Measurements from ENCODE around the gene IL34. TPM values are rescaled to one million over a fixed set of nuclear protein-coding genes. Genes with fewer than 3 reads are reported as not detected.

The IL34 gene
- total and polyA plus RNA-seq, 8 donors = 0.45 to 5.9 (median 1.8) TPM; not detected in 2

DNA sequence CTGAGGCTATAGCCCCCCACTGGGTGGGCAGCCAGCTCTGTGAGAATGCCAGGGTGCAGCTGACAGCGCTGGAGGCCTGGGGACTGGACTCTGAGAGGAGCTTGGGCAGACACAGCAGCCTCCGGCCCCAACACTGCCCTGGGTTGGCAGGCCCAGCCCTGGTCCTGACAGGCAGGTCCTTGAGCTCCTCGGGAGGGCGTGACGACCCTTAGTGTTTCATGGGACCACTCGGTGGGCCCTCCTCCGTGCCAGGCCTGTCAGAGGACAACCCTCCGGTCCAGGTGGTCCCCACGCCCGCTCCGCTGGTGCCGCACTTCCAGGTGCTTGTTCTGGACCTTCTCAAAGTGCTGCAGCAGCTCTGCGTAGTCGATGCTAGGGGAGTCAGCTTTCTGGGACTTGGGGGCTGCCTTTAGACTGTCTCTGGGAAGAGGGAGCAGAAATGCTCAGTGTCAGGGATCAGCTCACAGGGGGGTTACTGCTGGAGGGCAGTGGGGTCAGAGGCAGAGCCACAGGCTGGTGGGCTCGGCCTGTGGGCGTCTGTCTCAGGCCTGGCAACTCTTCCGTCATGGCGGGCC lies 41.4 kb downstream of the IL34 start:
- Histone ChIP-seq H3K36me3 (peaks cover 0 to 8% (median 0%) of the 10 kb centered on the region in 4 donors), H3K27me3 (peaks cover 0 to 11% (median 0%) of the 10 kb centered on the region in 3 donors), H3K27ac (peak overlapping the region; percentile 63 to 95 (median 85)), H3K4me1 (peaks cover 85 to 96% (median 89%) of the 10 kb centered on the region in 4 donors), H3K9me3 (no peaks in the 10 kb centered on the region), H3K4me3 (no peak overlapping the region)
- 78 to 90% (median 85%) methylated on average over 13 to 18 of the region's 18 CpGs for WGBS, 5 donors
- intact Hi-C loops (cut with DNase I; ENCODE audit: low total_unique reads) = no loop called here
- no peak for DNase-seq
- TF ChIP-seq POLR2A (IDR thresholded peaks at IDR 0.05) = no peak
- no peak for TF ChIP-seq POLR2AphosphoS5 (IDR thresholded peaks at IDR 0.05)
- TF ChIP-seq EP300 (IDR thresholded peaks at IDR 0.05) = no peak
- TF ChIP-seq, protein P1, sequence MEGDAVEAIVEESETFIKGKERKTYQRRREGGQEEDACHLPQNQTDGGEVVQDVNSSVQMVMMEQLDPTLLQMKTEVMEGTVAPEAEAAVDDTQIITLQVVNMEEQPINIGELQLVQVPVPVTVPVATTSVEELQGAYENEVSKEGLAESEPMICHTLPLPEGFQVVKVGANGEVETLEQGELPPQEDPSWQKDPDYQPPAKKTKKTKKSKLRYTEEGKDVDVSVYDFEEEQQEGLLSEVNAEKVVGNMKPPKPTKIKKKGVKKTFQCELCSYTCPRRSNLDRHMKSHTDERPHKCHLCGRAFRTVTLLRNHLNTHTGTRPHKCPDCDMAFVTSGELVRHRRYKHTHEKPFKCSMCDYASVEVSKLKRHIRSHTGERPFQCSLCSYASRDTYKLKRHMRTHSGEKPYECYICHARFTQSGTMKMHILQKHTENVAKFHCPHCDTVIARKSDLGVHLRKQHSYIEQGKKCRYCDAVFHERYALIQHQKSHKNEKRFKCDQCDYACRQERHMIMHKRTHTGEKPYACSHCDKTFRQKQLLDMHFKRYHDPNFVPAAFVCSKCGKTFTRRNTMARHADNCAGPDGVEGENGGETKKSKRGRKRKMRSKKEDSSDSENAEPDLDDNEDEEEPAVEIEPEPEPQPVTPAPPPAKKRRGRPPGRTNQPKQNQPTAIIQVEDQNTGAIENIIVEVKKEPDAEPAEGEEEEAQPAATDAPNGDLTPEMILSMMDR (IDR thresholded peaks at IDR 0.05) = no peak

DNA sequence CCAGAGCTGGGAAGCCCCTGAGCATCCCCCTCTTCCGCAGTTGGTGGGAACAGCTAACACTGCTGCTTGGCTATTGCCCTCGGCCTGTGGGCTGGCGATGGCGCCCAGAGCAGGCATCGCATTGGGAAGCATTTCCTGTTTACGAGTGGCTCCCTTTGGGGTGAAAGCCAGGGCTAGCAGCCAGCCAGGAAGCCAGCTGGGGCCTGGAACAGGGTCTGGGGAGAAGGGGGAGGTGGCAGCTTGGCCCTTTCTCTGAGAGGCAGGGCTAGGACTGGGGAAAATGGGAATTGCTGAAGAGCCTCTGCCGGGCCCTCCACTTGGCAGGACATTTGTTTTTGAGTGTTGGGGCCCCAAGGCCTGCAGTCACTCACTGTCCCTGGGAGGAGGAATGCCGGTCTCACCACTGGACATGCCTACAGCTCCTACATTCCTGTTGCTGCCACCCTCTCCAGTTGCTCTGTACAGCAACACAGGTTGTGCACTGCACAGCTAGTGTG lies 41.9 kb downstream of the IL34 start:
- Histone ChIP-seq H3K27me3 (peaks cover 0 to 11% (median 0%) of the 10 kb centered on the region in 3 donors), H3K4me3 (no peak overlapping the region), H3K36me3 (peaks cover 0 to 8% (median 0%) of the 10 kb centered on the region in 4 donors), H3K4me1 (peaks cover 85 to 96% (median 89%) of the 10 kb centered on the region in 4 donors), H3K9me3 (no peaks in the 10 kb centered on the region), H3K27ac (peak overlapping the region; percentile 63 to 95 (median 85))
- DNase-seq = peak; percentile 57 to 82
- peak in 2 of 3 donors; percentile 46 to 66 for TF ChIP-seq POLR2AphosphoS5 (IDR thresholded peaks at IDR 0.05)
- TF ChIP-seq, protein P1 (IDR thresholded peaks at IDR 0.05) = no peak
- 38 to 60% (median 48%) methylated on average over 6 to 8 of the region's 8 CpGs for WGBS, 5 donors
- intact Hi-C loops (cut with DNase I; ENCODE audit: low total_unique reads) = no loop called here

DNA sequence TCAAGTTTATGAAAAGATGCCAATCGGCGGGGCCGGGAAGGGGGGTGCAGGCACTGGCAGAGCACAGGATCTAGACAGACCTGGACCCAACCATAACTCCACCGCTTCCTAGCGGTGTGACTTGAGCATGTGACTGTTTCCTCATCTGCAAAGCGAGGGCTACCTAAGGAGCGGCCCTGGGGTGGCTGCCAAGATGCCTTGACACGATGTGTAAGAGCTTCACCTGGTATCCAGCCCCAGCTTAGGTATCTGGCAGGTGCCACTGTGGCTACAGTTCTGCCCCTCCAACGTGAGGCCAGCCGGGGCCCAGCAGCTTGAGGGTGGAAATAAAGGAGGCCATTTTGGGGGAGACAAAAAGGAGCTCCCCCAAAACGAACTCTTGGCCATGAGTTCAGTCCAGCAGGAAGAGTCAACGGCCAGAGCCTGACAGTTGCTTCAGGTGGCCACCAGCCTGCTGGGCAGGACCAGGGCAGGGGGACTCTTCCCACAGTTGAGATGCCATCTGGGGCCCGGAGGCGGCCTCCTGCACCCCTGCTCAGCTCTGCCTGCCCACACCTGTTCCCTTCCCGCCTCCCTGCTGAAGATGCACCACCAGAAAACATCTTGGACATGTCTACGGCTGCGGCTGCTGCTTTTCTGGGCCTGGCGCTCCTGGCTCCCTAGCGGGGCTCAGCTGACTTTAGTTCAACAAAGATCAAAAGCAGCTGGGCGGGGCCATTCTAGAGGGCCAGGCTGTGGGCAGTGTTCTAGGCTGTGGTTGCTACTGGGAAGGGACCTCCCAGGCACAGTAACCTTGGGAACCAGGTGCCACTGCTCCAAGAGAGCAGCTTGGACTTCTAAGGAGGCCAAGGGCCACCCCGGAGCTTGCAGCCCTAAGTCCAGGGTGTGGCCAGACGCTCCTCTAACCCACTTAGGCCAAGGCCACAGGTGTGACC lies 42.9 kb downstream of the IL34 start:
- Histone ChIP-seq H3K4me1 (peaks cover 80 to 96% (median 89%) of the 10 kb centered on the region in 4 donors), H3K27ac (peak overlapping the region; percentile 63 to 95 (median 85))

More for the DNA sequence above, 42.9 kb downstream of the IL34 start:
- Histone ChIP-seq H3K27me3 (peaks cover 0 to 11% (median 0%) of the 10 kb centered on the region in 3 donors), H3K36me3 (peaks cover 0 to 8% (median 0%) of the 10 kb centered on the region in 4 donors), H3K9me3 (no peaks in the 10 kb centered on the region), H3K4me3 (no peak overlapping the region)
- WGBS, 5 donors = 54 to 65% (median 57%) methylated on average over 18 to 22 of the region's 22 CpGs
- intact Hi-C loops (cut with DNase I; ENCODE audit: low total_unique reads) = no loop called here
- TF ChIP-seq POLR2AphosphoS5 (IDR thresholded peaks at IDR 0.05) = peak in 2 of 3 donors; percentile 11 to 37
- TF ChIP-seq, protein P1 (IDR thresholded peaks at IDR 0.05) = no peak
- DNase-seq = peak; percentile 86 to 87
